Liver (tissue), 9 donors: ENCODE results near the gene ERMARD. TPM values are rescaled to one million over a fixed set of nuclear protein-coding genes. Genes with fewer than 3 reads are reported as not detected.

Experiments used
- DNase-seq: peaks from one replicate; pipeline ENCODE4 v3.0.0-alpha.2; 2017; ENCODE audit warnings: low spot score
- H3K27ac ChIP-seq, 2 donors: one replicate each; pipeline ENCODE4 v1.7.0; 2013; ENCODE audit warnings: inconsistent platforms in 2 of 2, low read length in 2 of 2, control low read depth in 1 of 2, low read depth in 1 of 2, mild to moderate bottlenecking in 1 of 2
- H3K27me3 ChIP-seq, 4 donors: one replicate each; pipeline versions ENCODE4 v1.6.1 to v1.7.0; 2013; ENCODE audit warnings: low read length in 3 of 4, inconsistent platforms in 1 of 4, mild to moderate bottlenecking in 1 of 4, moderate library complexity in 1 of 4; ENCODE audit not compliant: control insufficient read depth in 4 of 4, insufficient read depth in 4 of 4
- H3K36me3 ChIP-seq, 4 donors: one replicate each; pipeline versions ENCODE4 v1.6.1 to v1.7.0; 2013; ENCODE audit warnings: low read length in 3 of 4, mild to moderate bottlenecking in 3 of 4, low read depth in 1 of 4, moderate library complexity in 1 of 4; ENCODE audit not compliant: control insufficient read depth in 4 of 4, insufficient read depth in 3 of 4
- H3K4me1 ChIP-seq, 4 donors: one replicate each; pipeline versions ENCODE4 v1.6.1 to v1.7.0; 2013; ENCODE audit warnings: low read length in 3 of 4, mild to moderate bottlenecking in 3 of 4, moderate library complexity in 1 of 4; ENCODE audit not compliant: control insufficient read depth in 4 of 4, insufficient read depth in 4 of 4
- H3K4me3 ChIP-seq, 3 donors: one replicate each; pipeline versions ENCODE4 v1.6.1 to v1.7.0; 2013; ENCODE audit warnings: low read length in 3 of 3, control low read depth in 1 of 3, low read depth in 1 of 3, mild to moderate bottlenecking in 1 of 3
- H3K9ac ChIP-seq, 2 donors: one replicate each; pipeline ENCODE4 v1.7.0; 2013; ENCODE audit warnings: low read length in 2 of 2, mild to moderate bottlenecking in 2 of 2, moderate library complexity in 2 of 2, control low read depth in 1 of 2, low read depth in 1 of 2
- H3K9me3 ChIP-seq, 4 donors: one replicate each; pipeline versions ENCODE4 v1.6.1 to v1.7.0; 2013; ENCODE audit warnings: low read length in 3 of 4; ENCODE audit not compliant: control insufficient read depth in 4 of 4
- EGR1 ChIP-seq, 2 donors: IDR thresholded peaks; 2 replicates each; pipeline ENCODE4 v1.6.1; 2016 to 2018; ENCODE audit warnings: antibody characterized with exemption in 2 of 2, low read depth in 2 of 2
- FOXA1 ChIP-seq: IDR thresholded peaks from 2 replicates; pipeline ENCODE4 v1.6.1; 2016; ENCODE audit warnings: antibody characterized with exemption
- FOXA2 ChIP-seq: IDR thresholded peaks from 2 replicates; pipeline ENCODE4 v1.6.1; 2016; ENCODE audit warnings: antibody characterized with exemption
- GABPA ChIP-seq, 2 donors: IDR thresholded peaks in 1 of 2; conservative IDR thresholded peaks in 1 of 2; 2 replicates each; pipeline ENCODE4 v1.6.1; 2016; ENCODE audit warnings: antibody characterized with exemption in 2 of 2, mild to moderate bottlenecking in 1 of 2, moderate library complexity in 1 of 2
- HNF4A ChIP-seq, 2 donors: conservative IDR thresholded peaks; 2 replicates each; pipeline ENCODE4 v1.6.1; 2016; ENCODE audit warnings: antibody characterized with exemption in 2 of 2, mild to moderate bottlenecking in 2 of 2
- JUND ChIP-seq, 2 donors: IDR thresholded peaks; 2 replicates each; pipeline ENCODE4 v1.6.1; 2016; ENCODE audit warnings: antibody characterized with exemption in 2 of 2
- NR2F2 ChIP-seq: IDR thresholded peaks from 2 replicates; pipeline ENCODE4 v1.6.1; 2016; ENCODE audit warnings: antibody characterized with exemption
- RAD21 ChIP-seq, 2 donors: IDR thresholded peaks; 2 replicates each; pipeline ENCODE4 v1.6.1; 2016; ENCODE audit warnings: antibody characterized with exemption in 2 of 2, mild to moderate bottlenecking in 2 of 2
- RXRA ChIP-seq, 2 donors: IDR thresholded peaks; 2 replicates each; pipeline ENCODE4 v1.6.1; 2017 to 2018; ENCODE audit warnings: antibody characterized with exemption in 2 of 2, mild to moderate bottlenecking in 1 of 2
- SP1 ChIP-seq: IDR thresholded peaks from 2 replicates; pipeline ENCODE4 v1.6.1; 2018; ENCODE audit warnings: antibody characterized with exemption, mild to moderate bottlenecking
- TAF1 ChIP-seq: conservative IDR thresholded peaks from 2 replicates; pipeline ENCODE4 v1.6.1; 2016; ENCODE audit warnings: antibody characterized with exemption, mild to moderate bottlenecking
- YY1 ChIP-seq: IDR thresholded peaks from 2 replicates; pipeline ENCODE4 v1.6.1; 2016; ENCODE audit warnings: antibody characterized with exemption, mild to moderate bottlenecking
- WGBS: extraction: QIAGEN DNeasy Blood & Tissue Kit; methylation state at CpG from one replicate; pipeline ENCODE4 v1.1.7; 2013; 5-methylcytosine and 5-hydroxymethylcytosine counted together
- polyA plus RNA-seq, 2 donors: library from polyadenylated mRNA; stranded (reverse) in 1 of 2; unstranded in 1 of 2; fragments of 200-250 nt in 1 of 2; fragments of >200 nt in 1 of 2; fragmentation: Nextera tagmentation in 1 of 2; extraction: Ambion mirVana in 1 of 2; gene quantifications; one replicate each; pipeline versions ENCODE4 v1.2.1 to v1.2.3, GENCODE V29; 2013 to 2015
- total RNA-seq, 2 donors: library from RNA; depleted of rRNA; stranded (reverse); fragments of >200 nt; gene quantifications; one replicate each; pipeline ENCODE4 v1.2.3, GENCODE V29; 2014
- TF ChIP-seq, protein P1 (sequence below): IDR thresholded peaks from 2 replicates; pipeline ENCODE4 v1.6.1; 2016; ENCODE audit warnings: antibody characterized with exemption
- TF ChIP-seq, protein P2 (sequence below): IDR thresholded peaks from 2 replicates; pipeline ENCODE4 v1.6.1; 2016; ENCODE audit warnings: antibody characterized with exemption
- donor health status: healthy.
- donor health status: healthy.
- donor health status: healthy.
- donor health status: healthy.
- donor health status: healthy.

Gene ERMARD
- total and polyA plus RNA-seq, 4 donors, result 10.1 to 20.7 (median 14.0) TPM

DNA sequence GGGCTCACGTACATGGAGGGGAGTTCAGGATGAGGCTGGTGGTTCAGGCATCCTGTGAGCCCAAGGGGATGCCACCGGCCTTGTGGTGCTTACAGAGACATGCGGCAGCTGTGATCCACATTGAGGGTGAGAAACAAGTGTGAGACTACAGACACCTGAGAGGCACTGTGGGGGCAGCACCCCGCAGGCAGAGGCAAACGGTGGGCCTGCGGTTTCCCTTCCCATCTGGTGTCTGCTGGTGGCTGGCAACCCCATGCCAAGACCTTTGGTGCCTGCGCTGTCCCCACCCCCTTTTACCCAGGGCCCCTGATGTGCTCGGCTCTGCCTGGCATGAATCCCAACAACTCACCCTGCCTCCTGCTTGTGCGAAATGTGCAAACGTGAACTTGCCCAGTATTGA is 42.0 kb downstream of the ERMARD start (continued):
- TF ChIP-seq, protein P1, sequence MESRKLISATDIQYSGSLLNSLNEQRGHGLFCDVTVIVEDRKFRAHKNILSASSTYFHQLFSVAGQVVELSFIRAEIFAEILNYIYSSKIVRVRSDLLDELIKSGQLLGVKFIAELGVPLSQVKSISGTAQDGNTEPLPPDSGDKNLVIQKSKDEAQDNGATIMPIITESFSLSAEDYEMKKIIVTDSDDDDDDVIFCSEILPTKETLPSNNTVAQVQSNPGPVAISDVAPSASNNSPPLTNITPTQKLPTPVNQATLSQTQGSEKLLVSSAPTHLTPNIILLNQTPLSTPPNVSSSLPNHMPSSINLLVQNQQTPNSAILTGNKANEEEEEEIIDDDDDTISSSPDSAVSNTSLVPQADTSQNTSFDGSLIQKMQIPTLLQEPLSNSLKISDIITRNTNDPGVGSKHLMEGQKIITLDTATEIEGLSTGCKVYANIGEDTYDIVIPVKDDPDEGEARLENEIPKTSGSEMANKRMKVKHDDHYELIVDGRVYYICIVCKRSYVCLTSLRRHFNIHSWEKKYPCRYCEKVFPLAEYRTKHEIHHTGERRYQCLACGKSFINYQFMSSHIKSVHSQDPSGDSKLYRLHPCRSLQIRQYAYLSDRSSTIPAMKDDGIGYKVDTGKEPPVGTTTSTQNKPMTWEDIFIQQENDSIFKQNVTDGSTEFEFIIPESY, result no peak
- TF ChIP-seq GABPA (IDR thresholded peaks at IDR 0.05 in 1 of 2, conservative IDR thresholded peaks at IDR 0.05 in 1 of 2), result no peak
- TF ChIP-seq NR2F2, result no peak
- TF ChIP-seq, protein P2, sequence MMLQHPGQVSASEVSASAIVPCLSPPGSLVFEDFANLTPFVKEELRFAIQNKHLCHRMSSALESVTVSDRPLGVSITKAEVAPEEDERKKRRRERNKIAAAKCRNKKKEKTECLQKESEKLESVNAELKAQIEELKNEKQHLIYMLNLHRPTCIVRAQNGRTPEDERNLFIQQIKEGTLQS, result no peak

DNA sequence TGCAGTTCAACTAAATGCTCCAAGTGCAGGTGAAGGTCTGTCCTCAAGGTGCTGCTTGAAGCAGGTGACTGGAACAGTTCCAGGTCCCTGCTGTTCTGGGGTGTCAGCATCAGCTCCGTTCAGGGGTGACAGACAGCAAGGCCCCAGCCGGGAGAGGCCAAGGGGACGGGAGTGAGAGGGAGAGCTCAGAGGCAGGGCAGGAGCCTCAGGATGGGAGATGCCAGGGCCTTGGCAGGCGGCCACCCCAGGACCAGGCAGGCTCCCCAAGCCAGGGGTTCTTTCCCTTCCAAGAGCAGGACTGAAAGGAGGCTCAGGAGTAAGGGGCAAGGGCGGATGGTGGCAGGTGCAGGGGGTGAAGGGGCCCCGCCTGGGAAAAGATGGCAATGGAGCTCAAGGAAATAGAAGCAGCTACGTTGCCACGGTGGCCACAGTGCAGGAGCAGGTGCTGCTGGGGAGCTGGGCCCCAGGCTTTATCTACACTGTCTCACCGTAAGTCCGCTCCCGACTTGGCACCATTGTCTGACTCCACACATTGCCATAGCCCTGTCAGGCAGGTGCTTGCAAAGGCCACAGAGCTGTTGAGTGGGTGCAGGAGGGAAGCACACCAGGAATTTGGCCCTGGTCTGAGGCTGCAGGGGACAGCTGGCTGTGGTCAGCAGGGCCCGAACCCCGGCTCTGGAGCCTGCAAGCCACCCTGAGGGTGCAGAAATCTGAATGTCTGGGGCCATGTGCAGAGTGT is 43.1 kb downstream of the ERMARD start:
- TF ChIP-seq EGR1 (IDR thresholded peaks at IDR 0.05; ENCODE audit: low read depth in 2 of 2) (no peak), FOXA2 (no peak), TAF1 (no peak), SP1 (no peak), RAD21 (IDR thresholded peaks at IDR 0.05) (no peak), NR2F2 (no peak), FOXA1 (no peak), JUND (IDR thresholded peaks at IDR 0.05) (no peak), YY1 (no peak), RXRA (IDR thresholded peaks at IDR 0.05) (no peak)
- TF ChIP-seq, protein P2, result no peak
- Histone ChIP-seq H3K9me3 (no peaks in the 10 kb centered on the region), H3K36me3 (peaks cover 0 to 3% (median 0%) of the 10 kb centered on the region in 4 donors), H3K4me3 (no peak overlapping the region), H3K27ac (no peak overlapping the region), H3K9ac (no peak overlapping the region), H3K27me3 (no peaks in the 10 kb centered on the region), H3K4me1 (peaks cover 6 to 26% (median 20%) of the 10 kb centered on the region in 4 donors)
- WGBS, result 87% methylated on average over 13 of the region's 13 CpGs
- peak; percentile 24 for DNase-seq

DNA sequence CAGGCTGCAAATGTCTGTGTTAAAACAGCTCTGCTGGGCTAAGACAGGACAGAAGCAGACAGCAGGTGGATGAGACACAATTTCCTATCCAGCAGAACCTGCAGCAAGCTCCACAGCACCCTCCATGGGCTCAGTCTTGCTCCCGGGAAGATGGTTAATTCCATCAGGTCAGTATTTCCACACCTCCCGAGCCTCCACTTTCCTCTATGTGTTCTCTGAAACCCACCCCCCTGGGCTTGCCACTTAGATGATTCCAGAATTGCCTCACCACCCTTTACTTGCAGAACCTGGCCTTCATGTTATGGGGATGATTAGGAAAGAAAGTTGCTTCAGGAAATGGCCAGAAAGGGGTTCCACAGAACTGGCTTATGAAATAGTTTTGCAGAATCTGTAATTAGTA is 43.8 kb downstream of the ERMARD start:
- no peak overlapping the region for H3K4me3 ChIP-seq
- peaks cover 0 to 3% (median 0%) of the 10 kb centered on the region in 4 donors for H3K36me3 ChIP-seq
- H3K27ac ChIP-seq, result no peak overlapping the region
- H3K4me1 ChIP-seq, result peaks cover 7 to 30% (median 24%) of the 10 kb centered on the region in 4 donors
- DNase-seq, result no peak
- H3K9me3 ChIP-seq, result no peaks in the 10 kb centered on the region
- 80% methylated on average over 2 of the region's 2 CpGs for WGBS
- no peaks in the 10 kb centered on the region for H3K27me3 ChIP-seq
- no peak for TF ChIP-seq HNF4A (conservative IDR thresholded peaks at IDR 0.05)
- no peak overlapping the region for H3K9ac ChIP-seq
